ENCODE measurements around the gene PRPF19. TPM values are rescaled to one million over a fixed set of nuclear protein-coding genes. Genes with fewer than 3 reads are reported as not detected.
A peak's percentile ranks its signal among the peaks of the same experiment; 100 is the strongest.

Gene PRPF19
- total and polyA plus RNA-seq, 9 of the 15 experiments (the other 6 are each of a cell fraction or from before 2014, with no cell fraction given), result 9.4 to 212 (median 73.2) TPM

GRCh38 chr11:60848714-60849151, 57.7 kb downstream of the PRPF19 start (continued):
- TF ChIP-seq, protein P1, sequence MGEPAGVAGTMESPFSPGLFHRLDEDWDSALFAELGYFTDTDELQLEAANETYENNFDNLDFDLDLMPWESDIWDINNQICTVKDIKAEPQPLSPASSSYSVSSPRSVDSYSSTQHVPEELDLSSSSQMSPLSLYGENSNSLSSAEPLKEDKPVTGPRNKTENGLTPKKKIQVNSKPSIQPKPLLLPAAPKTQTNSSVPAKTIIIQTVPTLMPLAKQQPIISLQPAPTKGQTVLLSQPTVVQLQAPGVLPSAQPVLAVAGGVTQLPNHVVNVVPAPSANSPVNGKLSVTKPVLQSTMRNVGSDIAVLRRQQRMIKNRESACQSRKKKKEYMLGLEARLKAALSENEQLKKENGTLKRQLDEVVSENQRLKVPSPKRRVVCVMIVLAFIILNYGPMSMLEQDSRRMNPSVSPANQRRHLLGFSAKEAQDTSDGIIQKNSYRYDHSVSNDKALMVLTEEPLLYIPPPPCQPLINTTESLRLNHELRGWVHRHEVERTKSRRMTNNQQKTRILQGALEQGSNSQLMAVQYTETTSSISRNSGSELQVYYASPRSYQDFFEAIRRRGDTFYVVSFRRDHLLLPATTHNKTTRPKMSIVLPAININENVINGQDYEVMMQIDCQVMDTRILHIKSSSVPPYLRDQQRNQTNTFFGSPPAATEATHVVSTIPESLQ (CRISPR knock-in tag; IDR thresholded peaks at IDR 0.05), result no peak
- TF ChIP-seq TAF15 (IDR thresholded peaks at IDR 0.05; ENCODE audit: low read depth, low read length) (no peak), NR2C2 (CRISPR knock-in tag; IDR thresholded peaks at IDR 0.05) (no peak), NR2C2 (tag; IDR thresholded peaks at IDR 0.05) (no peak), NCOA4 (IDR thresholded peaks at IDR 0.05; ENCODE audit: partially characterized antibody) (no peak), MAFK (IDR thresholded peaks at IDR 0.05; ENCODE audit: low read length) (no peak), MAFF (IDR thresholded peaks at IDR 0.05; ENCODE audit: low read length) (no peak), HDAC1 (IDR thresholded peaks at IDR 0.05) (peak in 1 of 2 experiments; percentile 58; a peak in 1 of 4 replicates), ZNF311 (CRISPR knock-in tag; IDR thresholded peaks at IDR 0.05) (no peak), ZNF766 (CRISPR knock-in tag; conservative IDR thresholded peaks at IDR 0.05) (no peak), AFF4 (CRISPR knock-in tag; IDR thresholded peaks at IDR 0.05) (no peak), CCAR2 (IDR thresholded peaks at IDR 0.05; ENCODE audit: low read depth, low read length) (no peak), RBFOX2 (IDR thresholded peaks at IDR 0.05; ENCODE audit: low read depth, low read length) (peak; percentile 30; the same call in 1 of the 2 replicates), EGR1 (conservative IDR thresholded peaks at IDR 0.05) (no peak), ZNF408 (CRISPR knock-in tag; IDR thresholded peaks at IDR 0.05; ENCODE audit: low read depth) (no peak), KHSRP (IDR thresholded peaks at IDR 0.05) (no peak), NKRF (IDR thresholded peaks at IDR 0.05; ENCODE audit: borderline replicate concordance) (no peak), NR2F6 (CRISPR knock-in tag; IDR thresholded peaks at IDR 0.05) (no peak), ELF4 (CRISPR knock-in tag; IDR thresholded peaks at IDR 0.05) (no peak), PHF20 (IDR thresholded peaks at IDR 0.05; ENCODE audit: partially characterized antibody) (no peak), STAG1 (CRISPR knock-in tag; IDR thresholded peaks at IDR 0.05; ENCODE audit: borderline replicate concordance) (no peak), CBX2 (IDR thresholded peaks at IDR 0.05; ENCODE audit: insufficient read depth, low read length, poor library complexity, severe bottlenecking) (no peak), RCOR1 (IDR thresholded peaks at IDR 0.05; ENCODE audit: borderline replicate concordance in 1 of 2, low read depth in 2 of 2, low read length in 2 of 2) (peak in 1 of 2 experiments; percentile 40; a peak in 1 of 4 replicates)
